PC-9 (cell line): Measurements from ENCODE around the gene PTEN. TPM values are rescaled to one million over a fixed set of nuclear protein-coding genes. Genes with fewer than 3 reads are reported as not detected.
"Not testable (repeated sequence)": the region's sequence is repeated elsewhere in the genome, so short reads cannot be mapped to it uniquely, and the experiment has no call there.

Source experiments
- BruUV-seq: library from RNA; stranded (reverse); fragments of 400-500 nt; replicated peaks from 2 replicates; lab custom pipeline; 2021; lab: Mats Ljungman, UMichigan
- CTCF ChIA-PET: fragments of 300-600 bp; sonication (Branson Sonifier 250); formaldehyde crosslinking; loops from one replicate; lab custom pipeline; 2022; ENCODE audit warnings: antibody characterized with exemption; lab: Charles Lee
- POLR2A ChIA-PET: fragments of 300-600 bp; sonication (Branson Sonifier 250); formaldehyde crosslinking; loops from one replicate; lab custom pipeline; 2022; ENCODE audit warnings: antibody characterized with exemption; ENCODE audit not compliant: unreplicated experiment; lab: Charles Lee
- DNase-seq, 2 experiments: peaks; one replicate each; pipeline versions ENCODE4 v3.0.0 to v3.0.0-alpha.2; 2015 to 2022; ENCODE audit warnings: mixed read lengths in 1 of 2
- H2AFZ ChIP-seq: fragments of 200-600 bp; sonication (generic); 2 replicates; pipeline ENCODE4 v1.8.1; 2017; ENCODE audit warnings: antibody characterized with exemption
- H3F3A ChIP-seq: fragments of 200-600 bp; sonication (generic); 2 replicates; pipeline ENCODE4 v1.8.1; 2017; ENCODE audit warnings: antibody characterized with exemption, mild to moderate bottlenecking, low read depth; ENCODE audit not compliant: insufficient read depth
- H3K27ac ChIP-seq: fragments of 200-600 bp; sonication (generic); 2 replicates; pipeline ENCODE4 v1.6.1; 2016; ENCODE audit warnings: mixed run types
- H3K27me3 ChIP-seq: fragments of 200-600 bp; sonication (generic); 2 replicates; pipeline ENCODE4 v1.6.1; 2016; ENCODE audit warnings: low read depth, mixed run types; ENCODE audit not compliant: insufficient read depth
- H3K36me3 ChIP-seq: fragments of 200-600 bp; sonication (generic); 2 replicates; pipeline ENCODE4 v1.6.1; 2016; ENCODE audit warnings: low read depth, mixed run types
- H3K4me1 ChIP-seq: fragments of 200-600 bp; sonication (generic); replicated peaks from 2 replicates; pipeline ENCODE4 v1.6.1; 2016; ENCODE audit warnings: mixed run types; ENCODE audit not compliant: insufficient read depth
- H3K4me2 ChIP-seq: fragments of 200-600 bp; sonication (generic); 2 replicates; pipeline ENCODE4 v1.6.1; 2017; ENCODE audit warnings: mixed run types
- H3K4me3 ChIP-seq: fragments of 200-600 bp; sonication (generic); 2 replicates; pipeline ENCODE4 v1.6.1; 2016; ENCODE audit warnings: mixed run types
- H3K79me2 ChIP-seq: fragments of 200-600 bp; sonication (generic); 2 replicates; pipeline ENCODE4 v1.6.1; 2017; ENCODE audit warnings: low read depth, mixed run types
- H3K9me2 ChIP-seq: fragments of 200-600 bp; sonication (generic); 2 replicates; pipeline ENCODE4 v1.8.1; 2017; ENCODE audit warnings: mild to moderate bottlenecking; ENCODE audit not compliant: insufficient read depth
- H3K9me3 ChIP-seq: fragments of 200-600 bp; sonication (generic); 2 replicates; pipeline ENCODE4 v1.8.1; 2016; ENCODE audit warnings: low read depth; ENCODE audit not compliant: insufficient read depth
- H4K20me1 ChIP-seq: fragments of 200-600 bp; sonication (generic); 2 replicates; pipeline ENCODE4 v1.8.1; 2017; ENCODE audit not compliant: insufficient read depth
- CTCF ChIP-seq: fragments of 200-600 bp; sonication (generic); conservative IDR thresholded peaks from 2 replicates; pipeline ENCODE4 v1.6.1; 2017; ENCODE audit warnings: mixed run types, antibody characterized with exemption, mild to moderate bottlenecking, moderate library complexity
- EZH2 ChIP-seq: fragments of 200-600 bp; sonication (generic); IDR thresholded peaks from 2 replicates; pipeline ENCODE4 v1.8.0; 2017; ENCODE audit warnings: antibody characterized with exemption, low read depth
- intact Hi-C: fragments of 100-400 bp; cut with micrococcal nuclease; formaldehyde crosslinking; loops from one replicate; pipeline ENCODE4 v1.10.0; 2022; ENCODE audit not compliant: unreplicated experiment
- total RNA-seq: library from RNA; stranded (reverse); gene quantifications from 2 replicates; pipeline ENCODE4 v1.2.3, GENCODE V29; 2021

Gene PTEN
- total RNA-seq, 1 experiment from 2014 or later: 44.9 TPM

- Histone ChIP-seq H3K79me2 (no peaks in the 10 kb centered on the region), H3K4me1 (no peaks in the 10 kb centered on the region), H2AFZ (no peak overlapping the region), H3F3A (no peaks in the 10 kb centered on the region), H3K36me3 (no peaks in the 10 kb centered on the region), H4K20me1 (no peaks in the 10 kb centered on the region), H3K9me3 (no peaks in the 10 kb centered on the region), H3K9me2 (no peaks in the 10 kb centered on the region), H3K27ac (no peak overlapping the region), H3K4me2 (no peak overlapping the region), H3K4me3 (no peak overlapping the region), H3K27me3 (no peaks in the 10 kb centered on the region)
- intact Hi-C loops: no loop called here
- no peak for TF ChIP-seq EZH2
- no peak for TF ChIP-seq CTCF
- ChIA-PET POLR2A (no interaction called here), CTCF (no interaction called here)
- no TSS peak for BruUV-seq
- no peak for DNase-seq
Observed at GRCh38 chr10:87827681-87828080, 35.7 kb upstream of the PTEN start.

DNA sequence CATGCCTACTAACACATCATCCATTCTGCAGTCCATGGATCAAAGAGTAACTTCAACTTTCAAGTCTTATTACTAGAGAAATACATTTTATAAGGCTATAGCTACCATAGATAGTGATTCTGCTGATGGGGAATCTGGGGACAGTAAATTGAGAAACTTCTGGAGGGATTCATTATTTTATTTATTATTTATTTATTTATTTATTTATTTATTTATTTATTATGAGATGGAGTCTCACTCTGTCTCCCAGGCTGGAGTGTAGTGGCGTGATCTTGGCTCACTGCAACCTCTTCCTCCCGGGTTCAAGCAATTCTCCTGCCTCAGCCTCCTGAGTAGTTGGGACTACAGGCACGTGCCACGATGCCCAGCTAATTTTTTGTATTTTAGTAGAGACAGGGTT lies 34.4 kb upstream of the PTEN start:
- H3K4me1 ChIP-seq, DNase-seq, H3K9me3 ChIP-seq, H4K20me1 ChIP-seq, intact Hi-C loops, POLR2A ChIA-PET, H3K9me2 ChIP-seq, BruUV-seq, H3K4me3 ChIP-seq, CTCF ChIA-PET, H3F3A ChIP-seq, H3K79me2 ChIP-seq, H3K27ac ChIP-seq, H3K27me3 ChIP-seq, H2AFZ ChIP-seq, H3K36me3 ChIP-seq, H3K4me2 ChIP-seq: not testable (repeated sequence)

GRCh38 chr10:87829986-87830729 lies 33.3 kb upstream of the PTEN start:
- CTCF ChIA-PET: no interaction called here
- Histone ChIP-seq H3F3A (no peaks in the 10 kb centered on the region), H3K9me2 (no peaks in the 10 kb centered on the region), H3K79me2 (no peaks in the 10 kb centered on the region), H2AFZ (no peak overlapping the region), H3K9me3 (no peaks in the 10 kb centered on the region), H3K4me1 (no peaks in the 10 kb centered on the region), H3K27ac (no peak overlapping the region), H4K20me1 (no peaks in the 10 kb centered on the region), H3K36me3 (no peaks in the 10 kb centered on the region), H3K4me2 (no peak overlapping the region), H3K4me3 (no peak overlapping the region), H3K27me3 (no peaks in the 10 kb centered on the region)
- intact Hi-C loops: no loop called here
- POLR2A ChIA-PET: no interaction called here
- no peak for DNase-seq
- TF ChIP-seq EZH2 (no peak), CTCF (no peak)
- BruUV-seq: no TSS peak

DNA sequence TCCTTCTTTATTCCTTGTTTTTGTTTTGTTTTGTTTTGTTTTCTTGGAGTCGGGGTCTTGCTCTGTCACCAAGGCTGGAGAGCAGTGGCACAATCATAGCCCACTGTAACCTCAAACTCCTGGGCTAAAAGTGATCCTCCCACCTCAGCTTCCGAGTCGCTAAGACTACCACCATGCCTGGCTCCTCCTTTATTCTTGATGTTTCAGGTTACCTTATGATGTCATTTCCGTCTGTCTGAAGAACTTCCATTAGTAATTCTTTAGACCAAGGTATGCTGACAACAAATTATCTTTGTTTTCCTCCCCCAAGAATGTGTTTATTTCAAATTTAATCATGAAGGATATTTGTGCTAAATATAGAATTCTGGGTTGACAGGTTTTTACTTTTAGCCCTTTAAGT lies 27.3 kb upstream of the PTEN start:
- Histone ChIP-seq H4K20me1 (no peaks in the 10 kb centered on the region), H3K27ac (no peak overlapping the region), H3K4me2 (no peak overlapping the region), H2AFZ (no peak overlapping the region), H3K36me3 (no peaks in the 10 kb centered on the region), H3K9me3 (no peaks in the 10 kb centered on the region; the same call in 1 of the 2 replicates), H3K4me3 (no peak overlapping the region), H3K4me1 (no peaks in the 10 kb centered on the region), H3K9me2 (no peaks in the 10 kb centered on the region), H3F3A (no peaks in the 10 kb centered on the region), H3K27me3 (no peaks in the 10 kb centered on the region), H3K79me2 (no peaks in the 10 kb centered on the region)
- intact Hi-C loops: no loop called here
- TF ChIP-seq EZH2 (no peak), CTCF (no peak)
- BruUV-seq: no TSS peak
- CTCF ChIA-PET: no interaction called here
- no peak for DNase-seq
- POLR2A ChIA-PET: no interaction called here
